Measurements from ENCODE around the gene ALK. TPM values are rescaled to one million over a fixed set of nuclear protein-coding genes. Genes with fewer than 3 reads are reported as not detected.

Gene ALK
- total RNA-seq, 1 donor from 2014 or later: 9.6 TPM

DNA sequence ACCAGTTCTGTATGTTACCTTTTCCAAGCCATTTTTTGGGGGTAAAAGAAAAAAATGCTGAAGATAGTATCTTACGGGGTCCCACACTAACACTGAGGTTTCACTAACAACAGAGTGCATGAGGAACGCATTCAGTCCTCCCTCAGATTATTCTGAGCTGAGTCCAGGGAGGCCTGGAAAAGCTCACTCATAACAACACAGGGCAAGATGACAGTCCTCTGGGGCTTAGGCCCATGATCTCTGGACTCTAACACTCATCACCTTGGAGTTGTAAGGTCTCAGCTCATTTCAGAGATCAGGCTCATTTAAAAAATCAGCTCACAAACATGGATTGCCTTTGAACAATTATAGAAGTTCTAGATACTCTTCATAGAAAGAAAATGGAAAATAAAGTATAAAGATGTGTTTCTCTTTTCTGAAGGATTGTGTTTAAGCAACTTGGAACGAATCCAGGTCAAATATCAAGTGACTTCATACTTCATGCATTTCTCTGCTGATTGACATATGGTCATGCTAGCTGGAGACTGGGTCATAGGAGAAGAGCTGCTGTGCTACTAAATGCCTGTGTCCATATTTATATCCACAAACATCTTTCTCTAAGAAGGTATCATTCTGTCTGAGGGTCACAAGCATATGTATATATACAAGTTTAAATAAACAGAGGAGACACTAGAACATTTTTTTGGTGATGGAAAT, 265.8 kb downstream of the ALK start:
- H3K27me3 Mint-ChIP-seq (ENCODE audit: unreplicated experiment): peaks cover 4% of the 10 kb centered on the region
- no peak for DNase-seq
- peaks cover 5% of the 10 kb centered on the region for H3K36me3 Mint-ChIP-seq (ENCODE audit: unreplicated experiment)
- H3K4me3 Mint-ChIP-seq (ENCODE audit: unreplicated experiment): no peak overlapping the region
- TF ChIP-seq, protein P1, sequence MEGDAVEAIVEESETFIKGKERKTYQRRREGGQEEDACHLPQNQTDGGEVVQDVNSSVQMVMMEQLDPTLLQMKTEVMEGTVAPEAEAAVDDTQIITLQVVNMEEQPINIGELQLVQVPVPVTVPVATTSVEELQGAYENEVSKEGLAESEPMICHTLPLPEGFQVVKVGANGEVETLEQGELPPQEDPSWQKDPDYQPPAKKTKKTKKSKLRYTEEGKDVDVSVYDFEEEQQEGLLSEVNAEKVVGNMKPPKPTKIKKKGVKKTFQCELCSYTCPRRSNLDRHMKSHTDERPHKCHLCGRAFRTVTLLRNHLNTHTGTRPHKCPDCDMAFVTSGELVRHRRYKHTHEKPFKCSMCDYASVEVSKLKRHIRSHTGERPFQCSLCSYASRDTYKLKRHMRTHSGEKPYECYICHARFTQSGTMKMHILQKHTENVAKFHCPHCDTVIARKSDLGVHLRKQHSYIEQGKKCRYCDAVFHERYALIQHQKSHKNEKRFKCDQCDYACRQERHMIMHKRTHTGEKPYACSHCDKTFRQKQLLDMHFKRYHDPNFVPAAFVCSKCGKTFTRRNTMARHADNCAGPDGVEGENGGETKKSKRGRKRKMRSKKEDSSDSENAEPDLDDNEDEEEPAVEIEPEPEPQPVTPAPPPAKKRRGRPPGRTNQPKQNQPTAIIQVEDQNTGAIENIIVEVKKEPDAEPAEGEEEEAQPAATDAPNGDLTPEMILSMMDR (IDR thresholded peaks at IDR 0.05; ENCODE audit: partially characterized antibody, unreplicated experiment): no peak
- H3K27ac Mint-ChIP-seq (ENCODE audit: unreplicated experiment): no peak overlapping the region
- H3K9me3 Mint-ChIP-seq (ENCODE audit: unreplicated experiment): peaks cover 1% of the 10 kb centered on the region
- H3K4me1 Mint-ChIP-seq (ENCODE audit: low read depth, unreplicated experiment): peaks cover 15% of the 10 kb centered on the region

DNA sequence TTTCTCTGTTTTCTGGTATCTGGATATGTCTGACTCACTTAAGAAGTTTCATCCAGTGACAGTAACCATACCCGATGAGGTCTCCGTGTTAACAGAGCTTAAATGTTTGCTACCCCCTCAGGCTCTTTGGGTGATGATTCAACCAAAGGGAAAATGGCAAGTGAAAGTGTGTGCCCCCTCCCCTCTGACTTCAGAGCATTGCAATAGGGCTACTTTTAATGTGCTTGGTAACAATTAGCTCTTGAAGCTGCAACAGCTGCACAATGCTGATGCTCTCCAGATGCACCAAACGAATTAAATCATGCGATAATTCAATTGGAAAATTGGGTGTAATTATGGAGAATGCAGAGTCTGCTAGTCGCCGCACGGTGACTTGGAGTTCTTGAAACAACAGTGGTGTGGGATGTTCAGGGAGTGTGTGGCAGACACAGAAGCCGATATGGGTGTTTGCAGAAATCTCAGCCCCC, 270.7 kb downstream of the ALK start:
- TF ChIP-seq, protein P1 (IDR thresholded peaks at IDR 0.05; ENCODE audit: partially characterized antibody, unreplicated experiment): no peak
- H3K27me3 Mint-ChIP-seq (ENCODE audit: unreplicated experiment): no peaks in the 10 kb centered on the region
- H3K9me3 Mint-ChIP-seq (ENCODE audit: unreplicated experiment): peaks cover 5% of the 10 kb centered on the region
- H3K36me3 Mint-ChIP-seq (ENCODE audit: unreplicated experiment): peaks cover 16% of the 10 kb centered on the region
- no peak overlapping the region for H3K27ac Mint-ChIP-seq (ENCODE audit: unreplicated experiment)
- no peak overlapping the region for H3K4me3 Mint-ChIP-seq (ENCODE audit: unreplicated experiment)
- no peak for DNase-seq
- H3K4me1 Mint-ChIP-seq (ENCODE audit: low read depth, unreplicated experiment): peaks cover 2% of the 10 kb centered on the region

DNA sequence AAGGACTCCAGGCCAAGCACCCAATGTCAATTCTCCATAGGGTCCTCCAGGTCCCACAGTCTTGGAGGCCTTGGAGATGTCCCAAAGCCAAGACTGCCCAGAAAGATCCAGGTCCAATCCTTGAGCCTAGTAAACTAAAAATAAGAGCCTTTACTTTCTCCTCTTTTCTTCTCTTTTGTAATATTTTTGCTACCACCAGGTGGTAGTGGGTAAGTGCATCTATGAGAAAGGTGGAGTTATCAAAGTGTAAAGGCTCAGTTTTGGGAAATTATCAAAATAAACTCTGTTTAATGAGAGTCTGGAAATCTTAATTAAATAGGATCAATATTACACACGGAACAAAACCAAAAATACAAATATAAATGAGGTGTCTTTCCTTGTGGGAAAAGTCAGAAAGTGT, 276.4 kb downstream of the ALK start:
- Mint-ChIP-seq H3K27me3 (ENCODE audit: unreplicated experiment) (no peaks in the 10 kb centered on the region), H3K4me3 (ENCODE audit: unreplicated experiment) (no peak overlapping the region), H3K4me1 (ENCODE audit: low read depth, unreplicated experiment) (no peaks in the 10 kb centered on the region), H3K27ac (ENCODE audit: unreplicated experiment) (no peak overlapping the region), H3K36me3 (ENCODE audit: unreplicated experiment) (peaks cover 11% of the 10 kb centered on the region), H3K9me3 (ENCODE audit: unreplicated experiment) (peaks cover 5% of the 10 kb centered on the region)
- no peak for DNase-seq
- TF ChIP-seq, protein P1 (IDR thresholded peaks at IDR 0.05; ENCODE audit: partially characterized antibody, unreplicated experiment): peak; percentile 27

DNA sequence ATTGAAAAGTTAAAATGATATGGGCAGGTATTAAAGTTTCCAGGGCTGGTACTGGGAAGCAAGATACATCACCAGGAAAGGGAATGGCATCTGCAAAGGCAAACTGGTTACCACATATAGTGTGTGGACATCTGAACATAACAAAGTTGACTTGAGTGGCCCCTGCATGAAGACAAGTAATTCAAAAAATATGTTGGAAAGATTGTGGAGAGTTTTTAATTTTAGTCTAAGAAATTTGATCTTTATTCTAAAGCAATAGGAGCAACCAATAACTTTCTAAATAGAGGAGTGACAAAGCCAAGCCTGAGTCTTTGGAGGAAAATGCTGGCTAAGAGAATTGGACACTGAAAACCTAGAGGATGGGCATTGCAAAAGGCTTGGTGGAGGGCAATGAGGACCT, 278.2 kb downstream of the ALK start:
- Mint-ChIP-seq H3K27ac (ENCODE audit: unreplicated experiment) (no peak overlapping the region), H3K4me1 (ENCODE audit: low read depth, unreplicated experiment) (no peaks in the 10 kb centered on the region), H3K4me3 (ENCODE audit: unreplicated experiment) (no peak overlapping the region), H3K27me3 (ENCODE audit: unreplicated experiment) (no peaks in the 10 kb centered on the region), H3K9me3 (ENCODE audit: unreplicated experiment) (no peaks in the 10 kb centered on the region), H3K36me3 (ENCODE audit: unreplicated experiment) (peaks cover under 1% of the 10 kb centered on the region)
- TF ChIP-seq, protein P1 (IDR thresholded peaks at IDR 0.05; ENCODE audit: partially characterized antibody, unreplicated experiment): no peak
- no peak for DNase-seq

DNA sequence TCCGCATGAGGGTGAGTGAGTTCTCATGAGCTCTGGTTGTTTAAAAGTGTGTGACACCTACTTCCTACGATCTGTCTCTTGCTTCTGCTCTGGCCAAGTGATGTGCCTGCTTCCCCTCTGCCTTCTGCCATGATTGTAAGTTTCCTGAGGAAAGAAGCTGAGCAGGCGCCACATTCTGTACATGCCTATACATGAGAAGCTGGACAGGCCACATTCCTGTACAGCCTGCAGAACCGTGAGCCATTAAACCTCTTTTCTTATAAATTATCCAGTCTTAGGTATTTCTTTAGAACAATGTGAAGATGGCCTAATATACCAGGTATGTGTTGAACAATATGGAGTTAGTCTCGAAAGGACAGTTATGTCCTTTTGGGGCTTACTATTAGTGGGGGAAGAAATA, 281.0 kb downstream of the ALK start:
- TF ChIP-seq, protein P1 (IDR thresholded peaks at IDR 0.05; ENCODE audit: partially characterized antibody, unreplicated experiment): no peak
- DNase-seq: no peak
- H3K27me3 Mint-ChIP-seq (ENCODE audit: unreplicated experiment): no peaks in the 10 kb centered on the region
- no peak overlapping the region for H3K4me3 Mint-ChIP-seq (ENCODE audit: unreplicated experiment)
- H3K9me3 Mint-ChIP-seq (ENCODE audit: unreplicated experiment): no peaks in the 10 kb centered on the region
- no peaks in the 10 kb centered on the region for H3K4me1 Mint-ChIP-seq (ENCODE audit: low read depth, unreplicated experiment)
- H3K27ac Mint-ChIP-seq (ENCODE audit: unreplicated experiment): no peak overlapping the region
- no peaks in the 10 kb centered on the region for H3K36me3 Mint-ChIP-seq (ENCODE audit: unreplicated experiment)

Data from glutamatergic neuron (in vitro differentiated cells).